ENCODE data around the gene BAZ1A. TPM values are rescaled to one million over a fixed set of nuclear protein-coding genes. Genes with fewer than 3 reads are reported as not detected.

Gene BAZ1A
- total and polyA plus RNA-seq, 9 of the 15 experiments (the other 6 are each of a cell fraction or from before 2014, with no cell fraction given): 22.0 to 71.2 (median 39.1) TPM

DNA sequence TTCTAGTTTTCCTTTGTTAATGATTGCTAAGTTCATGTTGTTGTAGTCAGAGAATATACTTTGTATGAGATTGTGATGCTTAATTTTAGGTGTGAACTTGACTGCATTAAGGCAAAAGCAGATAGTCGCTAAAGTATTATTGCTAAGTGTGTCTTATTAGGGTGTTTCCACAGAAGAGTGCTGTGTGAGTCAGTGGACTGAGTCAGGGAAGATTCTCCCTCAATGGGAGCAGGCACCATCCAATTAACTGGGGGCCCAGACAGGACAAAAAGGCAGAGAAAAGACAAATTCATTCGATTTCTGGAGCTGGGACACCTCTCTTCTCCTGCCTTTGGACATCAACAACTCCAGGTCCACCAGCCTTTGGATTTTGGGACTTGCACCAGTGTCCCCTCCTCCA is 48.5 kb downstream of the BAZ1A start:
- intact Hi-C loops (cut with micrococcal nuclease): no loop called here
- H3K79me2 ChIP-seq (ENCODE audit: control insufficient read depth, insufficient read depth, low read length): peaks cover 23% of the 10 kb centered on the region
- H3K9me1 ChIP-seq (ENCODE audit: control insufficient read depth, insufficient read depth, low read length): no peaks in the 10 kb centered on the region
- H3K9me3 ChIP-seq (replicated peaks; ENCODE audit: control insufficient read depth, insufficient read depth, low read depth, low read length): no peaks in the 10 kb centered on the region
- FAIRE-seq (no peak), DNase-seq (ENCODE audit: extremely low read depth in 1 of 4, low spot score in 3 of 4) (no peak), ATAC-seq (no peak)
- BruUV-seq (replicated peaks): no TSS peak
- no peaks in the 10 kb centered on the region for H4K20me1 ChIP-seq (replicated peaks; ENCODE audit: control insufficient read depth, insufficient read depth, low read length)
- H2AFZ ChIP-seq (ENCODE audit: low read depth, low read length): no peak overlapping the region
- H3K4me3 ChIP-seq: no peak overlapping the region
- H3K9ac ChIP-seq (ENCODE audit: insufficient read depth in 1 of 2, low read depth in 2 of 2, low read length in 2 of 2): no peak overlapping the region
- peaks cover 54% of the 10 kb centered on the region; the same call in 2 of the 3 replicates for H3K36me3 ChIP-seq (ENCODE audit: control insufficient read depth, insufficient read depth, low read length)
- H3K4me1 ChIP-seq (replicated peaks in 1 of 2; ENCODE audit: control insufficient read depth in 2 of 2, insufficient read depth in 2 of 2, low read length in 2 of 2): no peaks in the 10 kb centered on the region
- CTCF ChIA-PET (ENCODE audit: low intra/inter-chr PET ratio): no interaction called here
- no peak overlapping the region for H3K27ac ChIP-seq (ENCODE audit: extremely low read depth, low read depth, low read length)
- POLR2A ChIA-PET: no interaction called here
- WGBS (ENCODE audit: insufficient coverage, low coverage, missing lambda C conversion rate): 86% methylated on average over 1 of the region's 2 CpGs
- H3K4me2 ChIP-seq (ENCODE audit: insufficient read depth, low read length): no peak overlapping the region
- H3K27me3 ChIP-seq (ENCODE audit: control insufficient read depth in 2 of 2, insufficient read depth in 2 of 2, low read length in 2 of 2): no peaks in the 10 kb centered on the region
- in situ Hi-C loops (cut with MboI): no loop called here
- TF ChIP-seq TFAM (CRISPR knock-in tag; conservative IDR thresholded peaks at IDR 0.05) (no peak), ZSCAN29 (IDR thresholded peaks at IDR 0.05) (no peak), AFF1 (IDR thresholded peaks at IDR 0.05; ENCODE audit: low read depth in 1 of 2, partially characterized antibody in 2 of 2) (no peak), ZZZ3 (IDR thresholded peaks at IDR 0.05) (no peak), SETDB1 (IDR thresholded peaks at IDR 0.05; ENCODE audit: low read length) (no peak), ZBTB40 (IDR thresholded peaks at IDR 0.05) (no peak), ZBTB40 (CRISPR knock-in tag; IDR thresholded peaks at IDR 0.05) (no peak), ZNF79 (CRISPR knock-in tag; IDR thresholded peaks at IDR 0.05; ENCODE audit: low read depth) (no peak), ASH1L (IDR thresholded peaks at IDR 0.05; ENCODE audit: borderline replicate concordance, low read depth, partially characterized antibody) (no peak), RBFOX2 (IDR thresholded peaks at IDR 0.05; ENCODE audit: low read depth, low read length) (no peak), SMARCC2 (IDR thresholded peaks at IDR 0.05; ENCODE audit: low read depth) (no peak)
